Stimulated activated effector memory CD8-positive, alpha-beta T cell treated with anti-CD3 and anti-CD28 coated beads, Interleukin-12 subunit alpha, Interleukin-12 subunit beta, amount 100 ng/mL, for 72 hours (primary cell): ENCODE data around the gene HTD2.
"Not testable (repeated sequence)": the region's sequence is repeated elsewhere in the genome, so short reads cannot be mapped to it uniquely, and the experiment has no call there.

Source experiments
- ATAC-seq: fragments of 150-1000 bp; cut with Tn5 transposase; 2 replicates; pipeline ENCODE4 v1.10.0; 2021
- DNase-seq, 2 donors: peaks; one replicate each; pipeline ENCODE4 v3.0.0; 2021 to 2022; ENCODE audit warnings: low spot score in 2 of 2
- H3K27ac Mint-ChIP-seq: one replicate; pipeline ENCODE4 v1.8.0; 2022; ENCODE audit warnings: mild to moderate bottlenecking, mixed read lengths
- H3K36me3 Mint-ChIP-seq: one replicate; pipeline ENCODE4 v1.8.0; 2022; ENCODE audit warnings: mild to moderate bottlenecking, mixed read lengths
- H3K4me1 Mint-ChIP-seq: one replicate; pipeline ENCODE4 v1.8.0; 2022; ENCODE audit warnings: mixed read lengths
- H3K4me3 Mint-ChIP-seq: one replicate; pipeline ENCODE4 v1.8.0; 2022; ENCODE audit warnings: mild to moderate bottlenecking, mixed read lengths
- H3K9me3 Mint-ChIP-seq: one replicate; pipeline ENCODE4 v1.8.0; 2022; ENCODE audit warnings: mixed read lengths

The HTD2 gene

GRCh38 chr3:58287354-58287753 lies 19.0 kb upstream of the HTD2 start:
- ATAC-seq = no peak
- no peak for DNase-seq
- Mint-ChIP-seq H3K27ac (no peak overlapping the region), H3K4me1 (no peaks in the 10 kb centered on the region), H3K36me3 (peaks cover 16% of the 10 kb centered on the region), H3K9me3 (no peaks in the 10 kb centered on the region), H3K4me3 (no peak overlapping the region)

GRCh38 chr3:58288011-58288728 lies 18.1 kb upstream of the HTD2 start:
- ATAC-seq (peak; percentile 43), DNase-seq (no peak)
- H3K36me3 Mint-ChIP-seq = peaks cover 16% of the 10 kb centered on the region
- no peaks in the 10 kb centered on the region for H3K9me3 Mint-ChIP-seq
- H3K4me1 Mint-ChIP-seq = no peaks in the 10 kb centered on the region
- H3K4me3 Mint-ChIP-seq = no peak overlapping the region
- H3K27ac Mint-ChIP-seq = no peak overlapping the region

- not testable (repeated sequence) for ATAC-seq
These were observed 17.2 kb upstream of the HTD2 start for GRCh38 chr3:58288964-58289613.

DNA sequence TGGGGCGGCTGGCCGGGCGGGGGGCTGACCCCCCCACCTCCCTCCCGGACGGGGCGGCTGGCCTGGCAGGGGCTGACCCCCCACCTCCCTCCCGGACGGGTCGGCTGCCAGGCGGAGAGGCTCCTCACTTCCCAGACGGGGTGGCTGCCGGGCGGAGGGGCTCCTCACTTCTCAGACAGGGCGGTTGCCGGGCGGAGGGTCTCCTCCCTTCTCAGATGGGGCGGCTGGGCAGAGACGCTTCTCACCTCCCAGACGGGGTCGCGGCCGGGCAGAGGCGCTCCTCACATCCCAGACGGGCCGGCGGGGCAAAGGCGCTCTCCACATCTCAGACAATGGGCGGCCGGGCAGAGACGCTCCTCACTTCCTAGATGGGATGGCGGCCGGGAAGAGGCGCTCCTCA lies 15.9 kb upstream of the HTD2 start:
- H3K4me1 Mint-ChIP-seq, ATAC-seq, H3K36me3 Mint-ChIP-seq, H3K4me3 Mint-ChIP-seq, H3K9me3 Mint-ChIP-seq, H3K27ac Mint-ChIP-seq, DNase-seq: not testable (repeated sequence)

More at GRCh38 chr3:58288964-58289613, 17.2 kb upstream of the HTD2 start:
- H3K4me3 Mint-ChIP-seq, DNase-seq, H3K9me3 Mint-ChIP-seq, H3K27ac Mint-ChIP-seq, H3K4me1 Mint-ChIP-seq: not testable (repeated sequence)
- H3K36me3 Mint-ChIP-seq = peaks cover 16% of the 10 kb centered on the region

- no peak overlapping the region for H3K27ac Mint-ChIP-seq
- no peak overlapping the region for H3K4me3 Mint-ChIP-seq
- peaks cover 3% of the 10 kb centered on the region for H3K36me3 Mint-ChIP-seq
- ATAC-seq (no peak), DNase-seq (no peak)
- peaks cover 5% of the 10 kb centered on the region for H3K9me3 Mint-ChIP-seq
- no peaks in the 10 kb centered on the region for H3K4me1 Mint-ChIP-seq
These were observed 14.5 kb upstream of the HTD2 start for GRCh38 chr3:58291671-58292338.

DNA sequence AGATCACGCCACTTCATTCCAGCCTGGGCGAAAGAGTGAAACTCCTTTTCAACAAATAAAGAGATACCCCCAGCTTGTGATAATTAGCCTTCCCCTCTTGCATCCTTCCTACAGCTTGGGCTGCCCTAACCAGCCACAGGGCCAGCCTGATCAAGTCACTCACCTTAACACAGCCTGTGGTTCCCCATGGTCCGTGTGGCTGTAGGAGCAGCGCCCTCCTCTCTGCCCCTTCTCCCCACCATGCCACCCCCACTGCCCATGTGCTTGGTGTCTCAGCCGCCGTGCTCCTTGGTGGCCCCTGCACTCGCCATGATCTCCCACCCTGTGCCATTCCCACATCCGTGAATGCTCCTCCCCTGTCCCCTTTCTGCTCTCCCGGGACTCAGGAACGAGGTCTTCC lies 13.5 kb upstream of the HTD2 start:
- Mint-ChIP-seq H3K4me1 (no peaks in the 10 kb centered on the region), H3K27ac (no peak overlapping the region), H3K4me3 (no peak overlapping the region), H3K9me3 (peaks cover 5% of the 10 kb centered on the region), H3K36me3 (no peaks in the 10 kb centered on the region)
- ATAC-seq (no peak), DNase-seq (no peak)

DNA sequence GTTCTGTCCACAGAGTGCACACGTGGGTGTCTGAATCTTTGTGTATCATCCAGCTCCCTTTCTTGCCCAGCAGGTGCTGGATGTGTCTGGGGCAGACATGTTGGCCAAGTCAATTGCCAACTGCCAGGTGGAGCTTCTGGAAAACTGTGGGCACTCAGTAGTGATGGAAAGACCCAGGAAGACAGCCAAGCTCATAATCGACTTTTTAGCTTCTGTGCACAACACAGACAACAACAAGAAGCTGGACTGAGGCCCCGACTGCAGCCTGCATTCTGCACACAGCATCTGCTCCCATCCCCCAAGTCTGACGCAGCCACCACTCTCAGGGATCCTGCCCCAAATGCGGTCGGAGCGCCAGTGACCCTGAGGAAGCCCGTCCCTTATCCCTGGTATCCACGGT lies 12.8 kb upstream of the HTD2 start:
- H3K36me3 Mint-ChIP-seq = no peaks in the 10 kb centered on the region

GRCh38 chr3:58296269-58296668 lies 10.1 kb upstream of the HTD2 start:
- ATAC-seq (no peak), DNase-seq (no peak)
- no peak overlapping the region for H3K4me3 Mint-ChIP-seq
- no peaks in the 10 kb centered on the region for H3K4me1 Mint-ChIP-seq
- peaks cover 5% of the 10 kb centered on the region for H3K9me3 Mint-ChIP-seq
- no peaks in the 10 kb centered on the region for H3K36me3 Mint-ChIP-seq
- H3K27ac Mint-ChIP-seq = no peak overlapping the region

More for the DNA sequence above, 12.8 kb upstream of the HTD2 start:
- Mint-ChIP-seq H3K9me3 (peaks cover 5% of the 10 kb centered on the region), H3K27ac (no peak overlapping the region), H3K4me3 (no peak overlapping the region), H3K4me1 (no peaks in the 10 kb centered on the region)
- no peak for DNase-seq
- ATAC-seq = no peak

DNA sequence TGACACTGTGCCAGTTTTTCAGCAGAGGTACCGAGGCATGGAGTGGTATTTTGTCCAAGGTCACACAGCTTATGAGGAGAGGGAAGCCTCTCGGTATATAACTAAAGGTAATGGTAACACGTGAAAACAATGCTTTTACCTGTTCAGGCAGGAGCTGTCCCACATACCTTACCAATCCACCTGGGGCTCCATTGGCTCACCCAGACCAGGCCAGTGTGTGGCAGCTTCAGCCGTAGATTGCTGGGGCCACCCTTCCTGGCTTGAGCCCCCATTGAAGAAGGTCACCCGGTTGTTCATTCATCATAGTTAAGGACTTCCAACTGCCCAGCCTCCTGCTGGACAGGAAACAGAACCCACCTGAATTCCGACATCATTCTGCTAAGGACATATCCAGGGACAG lies 9.5 kb upstream of the HTD2 start:
- Mint-ChIP-seq H3K4me1 (no peaks in the 10 kb centered on the region), H3K36me3 (no peaks in the 10 kb centered on the region), H3K9me3 (peaks cover 5% of the 10 kb centered on the region), H3K4me3 (no peak overlapping the region), H3K27ac (no peak overlapping the region)
- ATAC-seq (no peak), DNase-seq (no peak)

GRCh38 chr3:58298190-58298589 lies 8.1 kb upstream of the HTD2 start:
- DNase-seq (no peak), ATAC-seq (no peak)
- Mint-ChIP-seq H3K36me3 (no peaks in the 10 kb centered on the region), H3K4me1 (no peaks in the 10 kb centered on the region), H3K9me3 (peaks cover 5% of the 10 kb centered on the region), H3K27ac (no peak overlapping the region), H3K4me3 (no peak overlapping the region)

- no peaks in the 10 kb centered on the region for H3K4me1 Mint-ChIP-seq
- H3K27ac Mint-ChIP-seq = no peak overlapping the region
- H3K36me3 Mint-ChIP-seq = no peaks in the 10 kb centered on the region
- no peak overlapping the region for H3K4me3 Mint-ChIP-seq
- H3K9me3 Mint-ChIP-seq = peaks cover 5% of the 10 kb centered on the region
- no peak for DNase-seq
- no peak for ATAC-seq
These were observed 7.2 kb upstream of the HTD2 start for GRCh38 chr3:58299075-58299474.

DNA sequence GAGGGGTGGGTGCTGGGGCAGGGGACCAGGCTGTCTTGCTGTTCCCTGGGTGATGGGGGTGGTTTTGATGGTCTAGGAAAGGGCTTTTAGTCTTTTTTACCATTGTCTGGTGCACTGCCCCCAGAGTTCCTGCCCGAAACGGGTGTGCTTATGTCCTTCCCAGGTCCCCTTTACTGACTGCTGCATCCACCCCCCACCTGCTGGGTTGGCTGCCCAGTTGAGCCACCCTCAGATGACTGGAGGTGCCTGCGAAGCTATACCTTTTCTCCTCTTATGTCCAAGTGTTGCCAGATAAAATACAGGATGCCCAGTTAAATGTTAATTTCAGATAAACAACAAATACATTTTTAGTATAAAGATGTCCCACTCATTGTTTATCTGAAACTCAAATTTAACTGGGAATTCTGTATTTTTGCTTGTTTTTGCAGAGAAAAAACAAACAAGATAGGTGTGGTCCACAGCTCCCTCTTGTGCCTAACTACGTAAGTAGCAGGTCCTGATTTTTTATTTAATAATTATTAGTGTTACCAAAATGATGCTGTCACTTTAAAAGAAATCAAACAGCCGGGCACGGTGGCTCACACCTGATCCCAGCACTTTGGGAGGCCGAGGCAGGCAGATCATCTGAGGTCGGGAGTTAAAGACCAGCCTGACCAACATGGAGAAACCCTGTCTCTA lies 6.3 kb upstream of the HTD2 start:
- H3K9me3 Mint-ChIP-seq = peaks cover 5% of the 10 kb centered on the region
- H3K4me1 Mint-ChIP-seq = no peaks in the 10 kb centered on the region
- no peaks in the 10 kb centered on the region for H3K36me3 Mint-ChIP-seq
- ATAC-seq (no peak), DNase-seq (no peak)
- no peak overlapping the region for H3K27ac Mint-ChIP-seq
- H3K4me3 Mint-ChIP-seq = no peak overlapping the region

GRCh38 chr3:58307639-58308215 lies 1.4 kb downstream of the HTD2 start:
- no peaks in the 10 kb centered on the region for H3K9me3 Mint-ChIP-seq
- DNase-seq (peak in 1 of 2 donors; percentile 54), ATAC-seq (no peak)
- peaks cover 66% of the 10 kb centered on the region for H3K36me3 Mint-ChIP-seq
- H3K4me1 Mint-ChIP-seq = peaks cover 34% of the 10 kb centered on the region
- peak overlapping the region; percentile 99 for H3K27ac Mint-ChIP-seq
- H3K4me3 Mint-ChIP-seq = peak overlapping the region; percentile 93

DNA sequence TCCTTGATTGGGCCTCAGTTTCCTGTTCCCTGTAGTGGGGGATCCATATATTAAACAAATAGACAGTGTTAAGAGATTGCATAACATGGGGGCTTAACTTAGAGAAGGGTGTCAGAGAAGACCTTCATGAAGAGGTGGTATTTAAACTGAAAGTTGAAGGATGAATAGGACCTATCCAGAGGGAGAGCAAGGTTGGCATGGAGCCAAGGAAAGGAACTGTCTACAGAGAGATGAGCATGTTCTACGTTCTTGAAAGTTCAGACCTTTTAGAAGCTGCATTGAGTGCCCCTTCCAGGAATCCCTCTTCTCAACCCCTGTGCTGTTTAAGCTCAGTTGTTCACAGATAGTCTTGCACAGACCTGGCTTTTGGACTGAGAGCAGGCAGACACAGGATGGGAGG lies 2.4 kb downstream of the HTD2 start:
- H3K4me3 Mint-ChIP-seq = no peak overlapping the region
- peak overlapping the region; percentile 85 for H3K27ac Mint-ChIP-seq
- peaks cover 34% of the 10 kb centered on the region for H3K4me1 Mint-ChIP-seq
- ATAC-seq (no peak), DNase-seq (no peak)
- peaks cover 76% of the 10 kb centered on the region for H3K36me3 Mint-ChIP-seq
- no peaks in the 10 kb centered on the region for H3K9me3 Mint-ChIP-seq

GRCh38 chr3:58317811-58318210 lies 11.5 kb downstream of the HTD2 start:
- no peak for DNase-seq

More at GRCh38 chr3:58317811-58318210, 11.5 kb downstream of the HTD2 start:
- Mint-ChIP-seq H3K4me3 (no peak overlapping the region), H3K4me1 (peaks cover 1% of the 10 kb centered on the region), H3K27ac (peak overlapping the region; percentile 54), H3K9me3 (no peaks in the 10 kb centered on the region), H3K36me3 (peaks cover 83% of the 10 kb centered on the region)
- ATAC-seq = no peak
